ENCODE measurements around the gene DGKI. TPM values are rescaled to one million over a fixed set of nuclear protein-coding genes. Genes with fewer than 3 reads are reported as not detected.

Gene DGKI
- total and polyA plus RNA-seq, 5 donors from 2014 or later = not detected

GRCh38 chr7:137335814-137336213 lies 511.0 kb downstream of the DGKI start:
- Mint-ChIP-seq H3K4me1 (no peaks in the 10 kb centered on the region), H3K36me3 (no peaks in the 10 kb centered on the region), H3K27me3 (peaks cover 4% of the 10 kb centered on the region), H3K4me3 (no peak overlapping the region), H3K27ac (no peak overlapping the region), H3K9me3 (peaks cover 0 to 8% (median 2%) of the 10 kb centered on the region in 7 donors)
- H3K4me3 ChIP-seq (ENCODE audit: low read depth, low read length) = no peak overlapping the region
- H3K36me3 ChIP-seq (ENCODE audit: control insufficient read depth, insufficient read depth, low read length) = no peaks in the 10 kb centered on the region
- H3K9me3 ChIP-seq (ENCODE audit: control insufficient read depth in 2 of 2, low read length in 2 of 2) = no peaks in the 10 kb centered on the region
- no peak overlapping the region for H3K27ac ChIP-seq (ENCODE audit: insufficient read depth, low read length, poor library complexity, severe bottlenecking)
- H3K27me3 ChIP-seq (ENCODE audit: control insufficient read depth, insufficient read depth, low read length) = no peaks in the 10 kb centered on the region
- DNase-seq (no peak), ATAC-seq (ENCODE audit: low read depth in 2 of 2) (no peak)
- no peaks in the 10 kb centered on the region for H3K4me1 ChIP-seq (ENCODE audit: control insufficient read depth, insufficient read depth, low read length, poor library complexity, severe bottlenecking)

- Histone ChIP-seq H3K4me1 (ENCODE audit: control insufficient read depth, insufficient read depth, low read length, poor library complexity, severe bottlenecking) (no peaks in the 10 kb centered on the region), H3K27ac (ENCODE audit: insufficient read depth, low read length, poor library complexity, severe bottlenecking) (no peak overlapping the region), H3K4me3 (ENCODE audit: low read depth, low read length) (no peak overlapping the region), H3K36me3 (ENCODE audit: control insufficient read depth, insufficient read depth, low read length) (no peaks in the 10 kb centered on the region), H3K27me3 (ENCODE audit: control insufficient read depth, insufficient read depth, low read length) (no peaks in the 10 kb centered on the region), H3K9me3 (ENCODE audit: control insufficient read depth in 2 of 2, low read length in 2 of 2) (no peaks in the 10 kb centered on the region)
- Mint-ChIP-seq H3K4me1 (no peaks in the 10 kb centered on the region), H3K4me3 (no peak overlapping the region), H3K27ac (no peak overlapping the region), H3K27me3 (no peaks in the 10 kb centered on the region), H3K9me3 (peaks cover 2 to 13% (median 5%) of the 10 kb centered on the region in 7 donors), H3K36me3 (no peaks in the 10 kb centered on the region)
- no peak for ATAC-seq (ENCODE audit: low read depth in 2 of 2)
- DNase-seq = no peak
Measured at GRCh38 chr7:137331378-137331777, 515.4 kb downstream of the DGKI start.

Other genes with a start within 250 kb of the DGKI start
- 27.3 TPM for gene CREB3L2, start 155.1 kb upstream of the DGKI start, total RNA-seq
- 10 to 100 TPM; 12.0 to 16.0 (median 14.5) TPM for gene CREB3L2, start 155.1 kb upstream of the DGKI start, polyA plus RNA-seq
- gene AKR1D1, start 229.5 kb upstream of the DGKI start, total RNA-seq = not detected
- not detected for gene AKR1D1, start 229.5 kb upstream of the DGKI start, polyA plus RNA-seq

Measured in CD4-positive, CD25-positive, alpha-beta regulatory T cell (primary cell).